GM23338 (cell line): ENCODE data around the gene RAB15. TPM values are rescaled to one million over a fixed set of nuclear protein-coding genes. Genes with fewer than 3 reads are reported as not detected.

Source experiments
- ATAC-seq: fragments of 200-7000 bp; cut with Tn5 transposase; 3 replicates; pipeline ENCODE4 v1.9.1; 2020
- DNase-seq: peaks from one replicate; pipeline ENCODE4 v3.0.0-alpha.2; 2015; ENCODE audit warnings: low spot score
- H2AFZ ChIP-seq: fragments of 200-600 bp; sonication (generic); 2 replicates; pipeline ENCODE4 v1.8.0; 2016; ENCODE audit warnings: antibody characterized with exemption, mild to moderate bottlenecking, moderate library complexity
- H3F3A ChIP-seq: fragments of 200-600 bp; sonication (generic); replicated peaks from 2 replicates; pipeline ENCODE4 v1.8.0; 2017; ENCODE audit warnings: antibody characterized with exemption, mixed run types, low read depth
- H3K27ac ChIP-seq: fragments of 200-600 bp; sonication (generic); 2 replicates; pipeline ENCODE4 v1.6.1; 2016; ENCODE audit warnings: low read depth
- H3K27me3 ChIP-seq: fragments of 200-600 bp; sonication (generic); 2 replicates; pipeline ENCODE4 v1.8.0; 2016; ENCODE audit warnings: mild to moderate bottlenecking, mixed run types, moderate library complexity; ENCODE audit not compliant: insufficient read depth
- H3K36me3 ChIP-seq: fragments of 200-600 bp; sonication (generic); 2 replicates; pipeline ENCODE4 v1.8.0; 2016; ENCODE audit warnings: mild to moderate bottlenecking; ENCODE audit not compliant: insufficient read depth
- H3K4me1 ChIP-seq: fragments of 200-600 bp; sonication (generic); 2 replicates; pipeline ENCODE4 v1.8.0; 2016; ENCODE audit warnings: mild to moderate bottlenecking, moderate library complexity; ENCODE audit not compliant: insufficient read depth
- H3K4me2 ChIP-seq: fragments of 200-600 bp; sonication (generic); 2 replicates; pipeline ENCODE4 v1.7.1; 2017; ENCODE audit warnings: mixed run types
- H3K4me3 ChIP-seq: fragments of 200-600 bp; sonication (generic); 2 replicates; pipeline ENCODE4 v1.6.1; 2016; ENCODE audit warnings: mixed run types
- H3K79me2 ChIP-seq: fragments of 200-600 bp; sonication (generic); replicated peaks from 2 replicates; pipeline ENCODE4 v1.8.0; 2017; ENCODE audit warnings: mild to moderate bottlenecking; ENCODE audit not compliant: insufficient read depth
- H3K9me2 ChIP-seq: fragments of 200-600 bp; sonication (generic); 2 replicates; pipeline ENCODE4 v1.8.0; 2017; ENCODE audit not compliant: insufficient read depth
- H4K20me1 ChIP-seq: fragments of 200-600 bp; sonication (generic); replicated peaks from 2 replicates; pipeline ENCODE4 v1.8.0; 2017; ENCODE audit warnings: mild to moderate bottlenecking; ENCODE audit not compliant: insufficient read depth
- H3K27ac Mint-ChIP-seq: 2 replicates; pipeline ENCODE4 v1.8.0; 2020; ENCODE audit warnings: inconsistent platforms, mild to moderate bottlenecking, moderate library complexity, mixed read lengths
- H3K27me3 Mint-ChIP-seq: 3 replicates; pipeline ENCODE4 v1.8.0; 2022; ENCODE audit warnings: low read depth, mild to moderate bottlenecking, moderate library complexity, mixed read lengths, inconsistent platforms; ENCODE audit not compliant: insufficient read depth, poor library complexity
- H3K36me3 Mint-ChIP-seq: 3 replicates; pipeline ENCODE4 v1.8.0; 2021; ENCODE audit warnings: low read depth, mild to moderate bottlenecking, inconsistent platforms, moderate library complexity, mixed read lengths
- H3K4me1 Mint-ChIP-seq: 3 replicates; pipeline ENCODE4 v1.8.0; 2020; ENCODE audit warnings: mild to moderate bottlenecking, inconsistent platforms, mixed read lengths
- H3K4me3 Mint-ChIP-seq: 3 replicates; pipeline ENCODE4 v1.8.0; 2021; ENCODE audit warnings: moderate library complexity, mild to moderate bottlenecking, inconsistent platforms, mixed read lengths
- H3K9me3 Mint-ChIP-seq: 3 replicates; pipeline ENCODE4 v1.8.0; 2020; ENCODE audit warnings: moderate library complexity, mild to moderate bottlenecking, inconsistent platforms, mixed read lengths
- CREB1 ChIP-seq: fragments of 250-450 bp; sonication (Bioruptor Pico); IDR thresholded peaks from 2 replicates; pipeline ENCODE4 v1.5.0; 2020; ENCODE audit warnings: low read depth, mild to moderate bottlenecking, moderate library complexity
- CTCF ChIP-seq, 2 experiments: fragments of 200-600 bp in 1 of 2; sonication (generic) in 1 of 2; conservative IDR thresholded peaks; 2 replicates each; pipeline versions ENCODE4 v1.5.1 to v1.6.1; 2016 to 2017; ENCODE audit warnings: antibody characterized with exemption in 2 of 2, low read depth in 2 of 2, mild to moderate bottlenecking in 2 of 2, moderate library complexity in 1 of 2
- ETS1 ChIP-seq: IDR thresholded peaks from 2 replicates; pipeline ENCODE4 v1.6.1; 2016; ENCODE audit warnings: antibody characterized with exemption
- EZH2 ChIP-seq: fragments of 200-600 bp; sonication (generic); IDR thresholded peaks from one replicate; pipeline ENCODE4 v1.8.0; 2017; ENCODE audit warnings: antibody characterized with exemption, mild to moderate bottlenecking, low read depth; ENCODE audit not compliant: unreplicated experiment
- JUNB ChIP-seq: IDR thresholded peaks from one replicate; pipeline ENCODE4 v1.6.1; 2016; ENCODE audit warnings: antibody characterized with exemption; ENCODE audit not compliant: unreplicated experiment
- NANOG ChIP-seq: IDR thresholded peaks from 2 replicates; pipeline ENCODE4 v1.6.1; 2016; ENCODE audit warnings: antibody characterized with exemption, borderline replicate concordance
- POLR2AphosphoS5 ChIP-seq: IDR thresholded peaks from 2 replicates; pipeline ENCODE4 v1.6.1; 2016; ENCODE audit warnings: antibody characterized with exemption, low read depth
- REST ChIP-seq: IDR thresholded peaks from one replicate; pipeline ENCODE4 v1.6.1; 2018; ENCODE audit warnings: antibody characterized with exemption; ENCODE audit not compliant: unreplicated experiment
- STAT1 ChIP-seq: IDR thresholded peaks from one replicate; pipeline ENCODE4 v1.6.1; 2016; ENCODE audit warnings: antibody characterized with exemption; ENCODE audit not compliant: unreplicated experiment
- ZNF114 ChIP-seq: fragments of 250-450 bp; sonication (Bioruptor Pico); IDR thresholded peaks from 2 replicates; pipeline ENCODE4 v1.5.0; 2020; ENCODE audit warnings: mild to moderate bottlenecking, moderate library complexity
- ZNF462 ChIP-seq: fragments of 250-450 bp; sonication (Bioruptor Pico); IDR thresholded peaks from 2 replicates; pipeline ENCODE4 v1.5.0; 2020; ENCODE audit warnings: mild to moderate bottlenecking, moderate library complexity
- polyA plus RNA-seq: library from polyadenylated mRNA; unstranded; fragments of >200 nt; fragmentation: Nextera tagmentation; extraction: Ambion mirVana; gene quantifications from 2 replicates; pipeline ENCODE4 v1.2.1, GENCODE V29; 2016
- total RNA-seq: library from RNA; depleted of rRNA; stranded (reverse); fragments of >200 nt; shearing (Covaris generic); gene quantifications from 2 replicates; pipeline ENCODE4 v1.2.3, GENCODE V29; 2014

Gene RAB15
- total and polyA plus RNA-seq, 2 experiments from 2014 or later = 17.4 to 43.3 TPM

GRCh38 chr14:64944041-64944440 is 28.1 kb downstream of the RAB15 start:
- Histone ChIP-seq H3K27me3 (no peaks in the 10 kb centered on the region), H2AFZ (no peak overlapping the region), H3K36me3 (peaks cover 2% of the 10 kb centered on the region; the same call in 1 of the 2 replicates), H3K27ac (no peak overlapping the region), H4K20me1 (no peaks in the 10 kb centered on the region), H3K9me2 (no peaks in the 10 kb centered on the region), H3K4me1 (peaks cover 21% of the 10 kb centered on the region), H3F3A (no peaks in the 10 kb centered on the region), H3K79me2 (no peaks in the 10 kb centered on the region), H3K4me2 (no peak overlapping the region), H3K4me3 (no peak overlapping the region)
- Mint-ChIP-seq H3K4me1 (peaks cover 25% of the 10 kb centered on the region), H3K9me3 (no peaks in the 10 kb centered on the region), H3K36me3 (peaks cover 12% of the 10 kb centered on the region), H3K4me3 (no peak overlapping the region), H3K27me3 (peaks cover 3% of the 10 kb centered on the region), H3K27ac (peak overlapping the region; percentile 53; the same call in 1 of the 2 replicates)
- DNase-seq (no peak), ATAC-seq (no peak)
- TF ChIP-seq ETS1 = no peak
- no peak for TF ChIP-seq ZNF114 (CRISPR knock-in tag)
- TF ChIP-seq ZNF462 (CRISPR knock-in tag) = no peak
- no peak for TF ChIP-seq JUNB
- no peak for TF ChIP-seq REST
- TF ChIP-seq EZH2 = no peak
- no peak for TF ChIP-seq POLR2AphosphoS5
- TF ChIP-seq STAT1 = no peak
- no peak for TF ChIP-seq NANOG
- no peak for TF ChIP-seq CREB1
- no peak for TF ChIP-seq CTCF (conservative IDR thresholded peaks at IDR 0.05; ENCODE audit: low read depth in 2 of 2)
